Measurements from ENCODE around the gene HS6ST2.

HS6ST2 gene

GRCh38 chrX:132662844-132663243, 295.6 kb downstream of the HS6ST2 start:
- no peak overlapping the region for H3K9ac ChIP-seq (ENCODE audit: low read length)
- peaks cover 7% of the 10 kb centered on the region for H3K27me3 ChIP-seq (ENCODE audit: control insufficient read depth, insufficient read depth, low read length)
- H3K4me1 ChIP-seq (ENCODE audit: control insufficient read depth, low read depth, low read length): no peaks in the 10 kb centered on the region
- no peak overlapping the region for H3K4me3 ChIP-seq (ENCODE audit: low read length)
- H3K36me3 ChIP-seq (ENCODE audit: control insufficient read depth, low read depth, low read length): no peaks in the 10 kb centered on the region
- H3K9me3 ChIP-seq (ENCODE audit: control insufficient read depth, low read depth, low read length): peaks cover 29% of the 10 kb centered on the region
- no peak overlapping the region for H3K27ac ChIP-seq (ENCODE audit: low read length)

GRCh38 chrX:132657876-132658275, 300.6 kb downstream of the HS6ST2 start:
- Histone ChIP-seq H3K9me3 (ENCODE audit: control insufficient read depth, low read depth, low read length) (peaks cover 11% of the 10 kb centered on the region), H3K4me3 (ENCODE audit: low read length) (no peak overlapping the region), H3K36me3 (ENCODE audit: control insufficient read depth, low read depth, low read length) (no peaks in the 10 kb centered on the region), H3K27me3 (ENCODE audit: control insufficient read depth, insufficient read depth, low read length) (no peaks in the 10 kb centered on the region), H3K4me1 (ENCODE audit: control insufficient read depth, low read depth, low read length) (peaks cover 3% of the 10 kb centered on the region), H3K27ac (ENCODE audit: low read length) (no peak overlapping the region), H3K9ac (ENCODE audit: low read length) (no peak overlapping the region)

- H3K36me3 ChIP-seq (ENCODE audit: control insufficient read depth, low read depth, low read length): no peaks in the 10 kb centered on the region
- no peak overlapping the region for H3K9ac ChIP-seq (ENCODE audit: low read length)
- H3K9me3 ChIP-seq (ENCODE audit: control insufficient read depth, low read depth, low read length): peaks cover 13% of the 10 kb centered on the region
- no peak overlapping the region for H3K4me3 ChIP-seq (ENCODE audit: low read length)
- H3K27ac ChIP-seq (ENCODE audit: low read length): no peak overlapping the region
- no peaks in the 10 kb centered on the region for H3K27me3 ChIP-seq (ENCODE audit: control insufficient read depth, insufficient read depth, low read length)
- peaks cover 16% of the 10 kb centered on the region for H3K4me1 ChIP-seq (ENCODE audit: control insufficient read depth, low read depth, low read length)
Observed at GRCh38 chrX:132652871-132653270, 305.6 kb downstream of the HS6ST2 start.

GRCh38 chrX:132651421-132652086, 306.9 kb downstream of the HS6ST2 start:
- Histone ChIP-seq H3K4me1 (ENCODE audit: control insufficient read depth, low read depth, low read length) (peaks cover 16% of the 10 kb centered on the region), H3K27me3 (ENCODE audit: control insufficient read depth, insufficient read depth, low read length) (no peaks in the 10 kb centered on the region)

GRCh38 chrX:132648895-132649294, 309.5 kb downstream of the HS6ST2 start:
- no peak overlapping the region for H3K4me3 ChIP-seq (ENCODE audit: low read length)
- H3K4me1 ChIP-seq (ENCODE audit: control insufficient read depth, low read depth, low read length): peaks cover 16% of the 10 kb centered on the region
- H3K9me3 ChIP-seq (ENCODE audit: control insufficient read depth, low read depth, low read length): peaks cover 11% of the 10 kb centered on the region
- no peak overlapping the region for H3K9ac ChIP-seq (ENCODE audit: low read length)
- no peaks in the 10 kb centered on the region for H3K36me3 ChIP-seq (ENCODE audit: control insufficient read depth, low read depth, low read length)
- no peak overlapping the region for H3K27ac ChIP-seq (ENCODE audit: low read length)
- H3K27me3 ChIP-seq (ENCODE audit: control insufficient read depth, insufficient read depth, low read length): no peaks in the 10 kb centered on the region

More at GRCh38 chrX:132651421-132652086, 306.9 kb downstream of the HS6ST2 start:
- Histone ChIP-seq H3K9ac (ENCODE audit: low read length) (no peak overlapping the region), H3K27ac (ENCODE audit: low read length) (no peak overlapping the region), H3K4me3 (ENCODE audit: low read length) (no peak overlapping the region), H3K36me3 (ENCODE audit: control insufficient read depth, low read depth, low read length) (no peaks in the 10 kb centered on the region), H3K9me3 (ENCODE audit: control insufficient read depth, low read depth, low read length) (peaks cover 7% of the 10 kb centered on the region)

- Histone ChIP-seq H3K9ac (ENCODE audit: low read length) (no peak overlapping the region), H3K4me1 (ENCODE audit: control insufficient read depth, low read depth, low read length) (no peaks in the 10 kb centered on the region), H3K27ac (ENCODE audit: low read length) (no peak overlapping the region), H3K4me3 (ENCODE audit: low read length) (no peak overlapping the region), H3K9me3 (ENCODE audit: control insufficient read depth, low read depth, low read length) (peaks cover 10% of the 10 kb centered on the region), H3K27me3 (ENCODE audit: control insufficient read depth, insufficient read depth, low read length) (no peaks in the 10 kb centered on the region), H3K36me3 (ENCODE audit: control insufficient read depth, low read depth, low read length) (no peaks in the 10 kb centered on the region)
Observed at GRCh38 chrX:132639446-132639845, 319.0 kb downstream of the HS6ST2 start.

- H3K36me3 ChIP-seq (ENCODE audit: control insufficient read depth, low read depth, low read length): no peaks in the 10 kb centered on the region
- H3K4me1 ChIP-seq (ENCODE audit: control insufficient read depth, low read depth, low read length): no peaks in the 10 kb centered on the region
- no peaks in the 10 kb centered on the region for H3K27me3 ChIP-seq (ENCODE audit: control insufficient read depth, insufficient read depth, low read length)
- no peak overlapping the region for H3K4me3 ChIP-seq (ENCODE audit: low read length)
- H3K27ac ChIP-seq (ENCODE audit: low read length): no peak overlapping the region
- H3K9ac ChIP-seq (ENCODE audit: low read length): no peak overlapping the region
- H3K9me3 ChIP-seq (ENCODE audit: control insufficient read depth, low read depth, low read length): peaks cover 7% of the 10 kb centered on the region
Observed at GRCh38 chrX:132638313-132638712, 320.1 kb downstream of the HS6ST2 start.

GRCh38 chrX:132636080-132636479, 322.3 kb downstream of the HS6ST2 start:
- H3K9ac ChIP-seq (ENCODE audit: low read length): no peak overlapping the region
- no peak overlapping the region for H3K4me3 ChIP-seq (ENCODE audit: low read length)
- no peaks in the 10 kb centered on the region for H3K4me1 ChIP-seq (ENCODE audit: control insufficient read depth, low read depth, low read length)
- no peaks in the 10 kb centered on the region for H3K27me3 ChIP-seq (ENCODE audit: control insufficient read depth, insufficient read depth, low read length)
- H3K9me3 ChIP-seq (ENCODE audit: control insufficient read depth, low read depth, low read length): peaks cover 13% of the 10 kb centered on the region
- no peak overlapping the region for H3K27ac ChIP-seq (ENCODE audit: low read length)
- no peaks in the 10 kb centered on the region for H3K36me3 ChIP-seq (ENCODE audit: control insufficient read depth, low read depth, low read length)

GRCh38 chrX:132634521-132634920, 323.9 kb downstream of the HS6ST2 start:
- H3K27ac ChIP-seq (ENCODE audit: low read length): no peak overlapping the region
- no peaks in the 10 kb centered on the region for H3K27me3 ChIP-seq (ENCODE audit: control insufficient read depth, insufficient read depth, low read length)
- H3K4me1 ChIP-seq (ENCODE audit: control insufficient read depth, low read depth, low read length): no peaks in the 10 kb centered on the region
- no peak overlapping the region for H3K9ac ChIP-seq (ENCODE audit: low read length)
- H3K36me3 ChIP-seq (ENCODE audit: control insufficient read depth, low read depth, low read length): no peaks in the 10 kb centered on the region
- peaks cover 11% of the 10 kb centered on the region for H3K9me3 ChIP-seq (ENCODE audit: control insufficient read depth, low read depth, low read length)
- no peak overlapping the region for H3K4me3 ChIP-seq (ENCODE audit: low read length)

GRCh38 chrX:132631579-132632232, 326.7 kb downstream of the HS6ST2 start:
- H3K4me1 ChIP-seq (ENCODE audit: control insufficient read depth, low read depth, low read length): no peaks in the 10 kb centered on the region
- no peaks in the 10 kb centered on the region for H3K36me3 ChIP-seq (ENCODE audit: control insufficient read depth, low read depth, low read length)
- H3K4me3 ChIP-seq (ENCODE audit: low read length): no peak overlapping the region
- no peak overlapping the region for H3K27ac ChIP-seq (ENCODE audit: low read length)
- peaks cover 8% of the 10 kb centered on the region for H3K9me3 ChIP-seq (ENCODE audit: control insufficient read depth, low read depth, low read length)
- H3K9ac ChIP-seq (ENCODE audit: low read length): no peak overlapping the region
- H3K27me3 ChIP-seq (ENCODE audit: control insufficient read depth, insufficient read depth, low read length): no peaks in the 10 kb centered on the region

GRCh38 chrX:132624466-132624865, 334.0 kb downstream of the HS6ST2 start:
- Histone ChIP-seq H3K36me3 (ENCODE audit: control insufficient read depth, low read depth, low read length) (no peaks in the 10 kb centered on the region), H3K9ac (ENCODE audit: low read length) (no peak overlapping the region), H3K4me3 (ENCODE audit: low read length) (no peak overlapping the region), H3K27ac (ENCODE audit: low read length) (no peak overlapping the region), H3K9me3 (ENCODE audit: control insufficient read depth, low read depth, low read length) (peaks cover 12% of the 10 kb centered on the region), H3K4me1 (ENCODE audit: control insufficient read depth, low read depth, low read length) (no peaks in the 10 kb centered on the region), H3K27me3 (ENCODE audit: control insufficient read depth, insufficient read depth, low read length) (no peaks in the 10 kb centered on the region)

- Histone ChIP-seq H3K9ac (ENCODE audit: low read length) (no peak overlapping the region), H3K36me3 (ENCODE audit: control insufficient read depth, low read depth, low read length) (no peaks in the 10 kb centered on the region), H3K27ac (ENCODE audit: low read length) (no peak overlapping the region), H3K27me3 (ENCODE audit: control insufficient read depth, insufficient read depth, low read length) (no peaks in the 10 kb centered on the region), H3K4me3 (ENCODE audit: low read length) (no peak overlapping the region), H3K4me1 (ENCODE audit: control insufficient read depth, low read depth, low read length) (no peaks in the 10 kb centered on the region), H3K9me3 (ENCODE audit: control insufficient read depth, low read depth, low read length) (peaks cover 16% of the 10 kb centered on the region)
Observed at GRCh38 chrX:132623942-132624341, 334.5 kb downstream of the HS6ST2 start.
